ENCODE results near the gene ATP2B2. TPM values are rescaled to one million over a fixed set of nuclear protein-coding genes. Genes with fewer than 3 reads are reported as not detected.

ATP2B2 gene
- polyA plus RNA-seq, 3 donors, result not detected

DNA sequence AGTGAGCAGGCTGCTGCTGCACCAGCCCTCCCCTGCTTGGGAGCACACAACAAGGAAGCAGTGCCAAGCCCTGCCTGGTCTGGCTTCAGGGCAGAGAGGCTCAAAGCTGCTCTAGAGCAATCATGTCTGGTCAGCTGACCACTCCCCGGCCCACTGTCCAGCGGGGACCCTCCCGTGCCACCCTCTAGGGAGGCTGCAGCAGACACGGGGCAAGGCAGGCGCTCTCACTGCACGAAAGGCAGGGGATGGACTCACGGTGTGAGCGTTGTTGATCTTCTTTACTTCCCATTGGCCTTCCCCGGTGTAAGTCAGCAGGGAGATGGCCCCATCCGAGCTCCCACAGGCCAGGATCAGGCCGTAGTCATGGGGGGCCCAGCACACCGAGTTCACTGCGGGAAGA, 193.7 kb downstream of the ATP2B2 start:
- Histone ChIP-seq H3K27ac (ENCODE audit: low read depth in 1 of 2, low read length in 2 of 2) (no peak overlapping the region), H3K36me3 (replicated peaks in 1 of 2; ENCODE audit: control insufficient read depth in 1 of 2, insufficient read depth in 2 of 2, low read length in 2 of 2) (peaks cover 92 to 99% of the 10 kb centered on the region in 2 donors), H3K4me3 (replicated peaks in 1 of 3; ENCODE audit: low read depth in 2 of 3, low read length in 3 of 3) (no peak overlapping the region), H3K4me1 (ENCODE audit: control insufficient read depth in 1 of 2, insufficient read depth in 2 of 2, low read length in 2 of 2) (no peaks in the 10 kb centered on the region), H2AFZ (ENCODE audit: insufficient read depth, low read depth, low read length, poor library complexity, severe bottlenecking) (no peak overlapping the region), H3K79me2 (ENCODE audit: insufficient read depth, low read length) (peaks cover 6% of the 10 kb centered on the region), H4K20me1 (ENCODE audit: insufficient read depth, low read length) (peaks cover 21% of the 10 kb centered on the region), H3K27me3 (ENCODE audit: control insufficient read depth in 2 of 2, insufficient read depth in 2 of 2, low read length in 2 of 2) (no peaks in the 10 kb centered on the region), H3K9ac (ENCODE audit: insufficient read depth, low read length, poor library complexity, severe bottlenecking) (no peak overlapping the region), H3K4me2 (replicated peaks; ENCODE audit: extremely low read depth, low read length, poor library complexity, severe bottlenecking) (no peak overlapping the region), H3K9me3 (replicated peaks in 1 of 2; ENCODE audit: control insufficient read depth in 1 of 2, insufficient read depth in 1 of 2, low read length in 2 of 2) (no peaks in the 10 kb centered on the region)
- WGBS (ENCODE audit: insufficient coverage), result 92% methylated on average over 10 of the region's 13 CpGs
- Mint-ChIP-seq H3K4me3 (no peak overlapping the region), H3K9me3 (no peaks in the 10 kb centered on the region), H3K36me3 (peaks cover 78 to 99% of the 10 kb centered on the region in 2 donors), H3K27me3 (ENCODE audit: low read depth in 3 of 3) (no peaks in the 10 kb centered on the region), H3K27ac (peak overlapping the region in 3 of 7 donors; percentile 26 to 75 (median 74)), H3K4me1 (peaks cover 5% of the 10 kb centered on the region)
- DNase-seq, result no peak
- TF ChIP-seq, protein P1, sequence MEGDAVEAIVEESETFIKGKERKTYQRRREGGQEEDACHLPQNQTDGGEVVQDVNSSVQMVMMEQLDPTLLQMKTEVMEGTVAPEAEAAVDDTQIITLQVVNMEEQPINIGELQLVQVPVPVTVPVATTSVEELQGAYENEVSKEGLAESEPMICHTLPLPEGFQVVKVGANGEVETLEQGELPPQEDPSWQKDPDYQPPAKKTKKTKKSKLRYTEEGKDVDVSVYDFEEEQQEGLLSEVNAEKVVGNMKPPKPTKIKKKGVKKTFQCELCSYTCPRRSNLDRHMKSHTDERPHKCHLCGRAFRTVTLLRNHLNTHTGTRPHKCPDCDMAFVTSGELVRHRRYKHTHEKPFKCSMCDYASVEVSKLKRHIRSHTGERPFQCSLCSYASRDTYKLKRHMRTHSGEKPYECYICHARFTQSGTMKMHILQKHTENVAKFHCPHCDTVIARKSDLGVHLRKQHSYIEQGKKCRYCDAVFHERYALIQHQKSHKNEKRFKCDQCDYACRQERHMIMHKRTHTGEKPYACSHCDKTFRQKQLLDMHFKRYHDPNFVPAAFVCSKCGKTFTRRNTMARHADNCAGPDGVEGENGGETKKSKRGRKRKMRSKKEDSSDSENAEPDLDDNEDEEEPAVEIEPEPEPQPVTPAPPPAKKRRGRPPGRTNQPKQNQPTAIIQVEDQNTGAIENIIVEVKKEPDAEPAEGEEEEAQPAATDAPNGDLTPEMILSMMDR (IDR thresholded peaks at IDR 0.05), result no peak
- intact Hi-C loops (cut with micrococcal nuclease), result no loop called here

DNA sequence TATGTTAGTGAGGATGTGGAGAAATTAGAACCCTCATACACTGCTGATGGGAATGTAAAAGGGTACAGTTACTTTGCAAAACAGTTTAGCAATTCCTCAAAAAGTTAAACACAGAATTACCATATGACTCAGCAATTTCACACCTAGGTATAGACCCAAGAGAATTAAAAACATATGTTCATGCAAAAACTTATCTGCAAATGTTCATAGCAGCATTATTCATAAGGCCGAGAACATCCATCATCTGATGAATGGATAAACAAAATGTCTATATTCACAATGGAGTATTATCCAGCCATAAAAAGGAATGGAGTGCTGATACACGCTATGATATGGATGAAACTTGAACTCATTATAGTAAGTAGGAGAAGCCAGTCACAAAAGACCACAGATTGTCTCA, 194.8 kb downstream of the ATP2B2 start:
- H3K9ac ChIP-seq (ENCODE audit: insufficient read depth, low read length, poor library complexity, severe bottlenecking), result no peak overlapping the region
- peaks cover under 1% of the 10 kb centered on the region for H3K79me2 ChIP-seq (ENCODE audit: insufficient read depth, low read length)
- peaks cover 5% of the 10 kb centered on the region for H3K4me1 Mint-ChIP-seq
- no peak overlapping the region for H3K4me3 Mint-ChIP-seq
- intact Hi-C loops (cut with micrococcal nuclease), result no loop called here
- TF ChIP-seq, protein P1 (IDR thresholded peaks at IDR 0.05), result no peak
- H3K9me3 Mint-ChIP-seq, result no peaks in the 10 kb centered on the region
- H4K20me1 ChIP-seq (ENCODE audit: insufficient read depth, low read length), result peaks cover 12% of the 10 kb centered on the region
- WGBS (ENCODE audit: insufficient coverage), result no CpG with 5 or more reads among the region's 2 CpGs
- H3K27ac ChIP-seq (ENCODE audit: low read depth in 1 of 2, low read length in 2 of 2), result peak overlapping the region in 1 of 2 donors; percentile 53
- H3K36me3 Mint-ChIP-seq, result peaks cover 82 to 98% of the 10 kb centered on the region in 2 donors
- no peaks in the 10 kb centered on the region for H3K9me3 ChIP-seq (replicated peaks in 1 of 2; ENCODE audit: control insufficient read depth in 1 of 2, insufficient read depth in 1 of 2, low read length in 2 of 2)
- H3K4me3 ChIP-seq (replicated peaks in 1 of 3; ENCODE audit: low read depth in 2 of 3, low read length in 3 of 3), result no peak overlapping the region
- no peak overlapping the region for H2AFZ ChIP-seq (ENCODE audit: insufficient read depth, low read depth, low read length, poor library complexity, severe bottlenecking)
- no peaks in the 10 kb centered on the region for H3K4me1 ChIP-seq (ENCODE audit: control insufficient read depth in 1 of 2, insufficient read depth in 2 of 2, low read length in 2 of 2)
- no peak overlapping the region for H3K4me2 ChIP-seq (replicated peaks; ENCODE audit: extremely low read depth, low read length, poor library complexity, severe bottlenecking)
- H3K27ac Mint-ChIP-seq, result peak overlapping the region in 2 of 7 donors; percentile 55 to 69
- H3K27me3 ChIP-seq (ENCODE audit: control insufficient read depth in 2 of 2, insufficient read depth in 2 of 2, low read length in 2 of 2), result no peaks in the 10 kb centered on the region
- H3K27me3 Mint-ChIP-seq (ENCODE audit: low read depth in 3 of 3), result no peaks in the 10 kb centered on the region
- H3K36me3 ChIP-seq (replicated peaks in 1 of 2; ENCODE audit: control insufficient read depth in 1 of 2, insufficient read depth in 2 of 2, low read length in 2 of 2), result peaks cover 92 to 99% of the 10 kb centered on the region in 2 donors
- no peak for DNase-seq
